GM12878 (cell line): ENCODE results near the gene PDE6G. TPM values are rescaled to one million over a fixed set of nuclear protein-coding genes. Genes with fewer than 3 reads are reported as not detected.

Experiments used
- ATAC-seq: fragments of 200-7000 bp; cut with Tn5 transposase; 3 replicates; pipeline ENCODE4 v1.9.1; 2020; ENCODE audit warnings: mild to moderate bottlenecking, moderate library complexity
- BruUV-seq: library from RNA; stranded (reverse); fragments of 400-500 nt; replicated peaks from 2 replicates; lab custom pipeline; 2021; lab: Mats Ljungman, UMichigan
- CTCF ChIA-PET: fragments of 300-600 bp; sonication (Branson Sonifier 250); formaldehyde crosslinking; extraction: SDS; loops from one replicate; lab custom pipeline; 2021; ENCODE audit warnings: inconsistent platforms; lab: Yijun Ruan, JAX
- POLR2A ChIA-PET: fragments of 350-600 bp; formaldehyde crosslinking; extraction: SDS; loops from one replicate; lab custom pipeline; 2021; ENCODE audit warnings: inconsistent platforms; lab: Charles Lee
- RAD21 ChIA-PET: fragments of 300-600 bp; sonication (Branson Sonifier 250); formaldehyde crosslinking; loops from one replicate; lab custom pipeline; 2023; ENCODE audit warnings: antibody characterized with exemption; ENCODE audit not compliant: unreplicated experiment; lab: Charles Lee
- SMC1A ChIA-PET: fragments of 300-600 bp; sonication (Branson Sonifier 250); formaldehyde crosslinking; loops from one replicate; lab custom pipeline; 2023; ENCODE audit not compliant: unreplicated experiment, uncharacterized antibody; lab: Charles Lee
- DNase-seq: peaks from one replicate; pipeline ENCODE4 v3.0.0-alpha.2; 2011; ENCODE audit warnings: low read depth, low spot score
- FAIRE-seq: peaks from 3 replicates; lab custom pipeline; 2011; peaks lifted over from hg19 to GRCh38; lab: Jason Lieb, UNC
- H2AFZ ChIP-seq: 2 replicates; pipeline ENCODE4 v1.6.0; 2011; ENCODE audit warnings: low read depth, low read length, control low read depth; ENCODE audit not compliant: control insufficient read depth
- H3K27ac ChIP-seq: 2 replicates; pipeline ENCODE4 v1.5.1; 2011; ENCODE audit warnings: control low read depth; ENCODE audit not compliant: control insufficient read depth, insufficient read depth
- H3K27me3 ChIP-seq, 2 experiments: replicated peaks in 1 of 2; 2 replicates each; pipeline versions ENCODE4 v1.6.0 to v1.6.1; 2011; ENCODE audit warnings: low read length in 1 of 2; ENCODE audit not compliant: control insufficient read depth in 2 of 2, insufficient read depth in 2 of 2
- H3K36me3 ChIP-seq, 2 experiments: 2 replicates each; pipeline ENCODE4 v1.5.1; 2011; ENCODE audit warnings: low read length in 1 of 2; ENCODE audit not compliant: control insufficient read depth in 2 of 2, insufficient read depth in 2 of 2
- H3K4me1 ChIP-seq: 2 replicates; pipeline ENCODE4 v1.6.1; 2011; ENCODE audit warnings: mild to moderate bottlenecking, low read length, moderate library complexity, mixed read lengths; ENCODE audit not compliant: control insufficient read depth, insufficient read depth
- H3K4me2 ChIP-seq: 2 replicates; pipeline ENCODE4 v1.6.0; 2011; ENCODE audit warnings: control low read depth; ENCODE audit not compliant: control insufficient read depth, insufficient read depth
- H3K4me3 ChIP-seq: fragments of 200-600 bp; sonication (generic); 2 replicates; pipeline ENCODE4 v1.5.1; 2016
- H3K79me2 ChIP-seq: 2 replicates; pipeline ENCODE4 v1.6.0; 2011; ENCODE audit warnings: low read length; ENCODE audit not compliant: control insufficient read depth, insufficient read depth
- H3K9ac ChIP-seq: 2 replicates; pipeline ENCODE4 v1.8.0; 2011; ENCODE audit warnings: low read length, control low read depth, mixed read lengths; ENCODE audit not compliant: control insufficient read depth, insufficient read depth
- H3K9me3 ChIP-seq: replicated peaks from 3 replicates; pipeline ENCODE4 v1.5.1; 2011; ENCODE audit warnings: mild to moderate bottlenecking, low read length; ENCODE audit not compliant: control insufficient read depth, insufficient read depth
- H4K20me1 ChIP-seq: 2 replicates; pipeline ENCODE4 v1.6.0; 2011; ENCODE audit not compliant: control insufficient read depth, insufficient read depth
- HDAC6 ChIP-seq: fragments of 200-600 bp; sonication (generic); IDR thresholded peaks from one replicate; pipeline ENCODE4 v1.8.0; 2017; ENCODE audit warnings: antibody characterized with exemption; ENCODE audit not compliant: unreplicated experiment
- POLR2A ChIP-seq: IDR thresholded peaks from 2 replicates; pipeline ENCODE4 v1.6.1; 2011; ENCODE audit warnings: low read depth, mild to moderate bottlenecking, low read length
- ZNF274 ChIP-seq: IDR thresholded peaks from one replicate; pipeline ENCODE4 v1.8.0; 2011; ENCODE audit not compliant: insufficient read length, insufficient read depth
- WGBS: methylation state at CpG from one replicate; pipeline ENCODE4 v1.1.6; 2016; ENCODE audit warnings: low lambda C conversion rate; ENCODE audit not compliant: insufficient replicate concordance, insufficient coverage; ENCODE audit errors: missing lambda C conversion rate; 5-methylcytosine and 5-hydroxymethylcytosine counted together
- in situ Hi-C: fragments of 300-500 bp; cut with MboI; formaldehyde crosslinking; loops from 9 replicates; pipeline ENCODE4 v1.14.3; 2018; ENCODE audit warnings: mixed read lengths
- intact Hi-C: fragments of 100-400 bp; cut with micrococcal nuclease; formaldehyde crosslinking; loops from one replicate; pipeline ENCODE4 v1.14.2; 2022; ENCODE audit not compliant: unreplicated experiment
- polyA plus RNA-seq, 11 experiments: library from polyadenylated mRNA; depleted of rRNA in 4 of 11; unstranded in 6 of 11; stranded (reverse) in 5 of 11; fragments of >200 nt; fragmentation: Nextera tagmentation in 4 of 11; fragmentation: Illumina TruSeq in 1 of 11; extraction: Ambion mirVana in 4 of 11; extraction: Trizol in 1 of 11; gene quantifications; 1 replicate in 1 of 11; 2 replicates in 10 of 11; pipeline versions ENCODE4 v1.2.1 to v1.2.3, GENCODE V29; 2011 to 2016; ENCODE audit warnings: inconsistent platforms in 2 of 11, missing spikeins in 2 of 11, low read depth in 1 of 11
- total RNA-seq, 4 experiments: library from RNA; depleted of rRNA in 3 of 4; stranded (reverse); fragments of >200 nt in 3 of 4; fragmentation: Illumina TruSeq in 1 of 4; extraction: Trizol in 1 of 4; gene quantifications; 2 replicates each; pipeline versions ENCODE4 v1.2.1 to v1.2.3, GENCODE V29; 2013 to 2021

PDE6G gene
- total and polyA plus RNA-seq, 10 of the 15 experiments (the other 5 are each of a cell fraction or from before 2014, with no cell fraction given): 0.55 to 12.1 (median 4.3) TPM

GRCh38 chr17:81697261-81698044 is 41.1 kb upstream of the PDE6G start:
- Histone ChIP-seq H3K36me3 (peaks cover 22 to 42% of the 10 kb centered on the region in 2 experiments; a peak in 3 of 4 replicates), H2AFZ (no peak overlapping the region), H3K4me2 (no peak overlapping the region), H4K20me1 (0 out of 2 replicates have a peak, but pooled peaks cover 3% of the 10 kb centered on the region), H3K27me3 (no peaks in the 10 kb centered on the region), H3K9ac (no peak overlapping the region), H3K4me3 (no peak overlapping the region), H3K27ac (no peak overlapping the region), H3K9me3 (no peaks in the 10 kb centered on the region), H3K4me1 (peaks cover 8% of the 10 kb centered on the region), H3K79me2 (peaks cover 14% of the 10 kb centered on the region)
- intact Hi-C loops: no loop called here
- TF ChIP-seq ZNF274: no peak
- ATAC-seq (no peak), DNase-seq (no peak), FAIRE-seq (no peak)
- ChIA-PET RAD21 (no interaction called here), SMC1A (no interaction called here), CTCF (no interaction called here), POLR2A (no interaction called here)
- in situ Hi-C loops: no loop called here
- BruUV-seq: no TSS peak
- WGBS: 90% methylated on average over 25 of the region's 25 CpGs

- Histone ChIP-seq H3K27me3 (no peaks in the 10 kb centered on the region), H3K27ac (no peak overlapping the region), H2AFZ (no peak overlapping the region), H3K4me3 (no peak overlapping the region), H3K79me2 (peaks cover 3% of the 10 kb centered on the region), H3K36me3 (peaks cover 20 to 51% of the 10 kb centered on the region in 2 experiments; a peak in 3 of 4 replicates), H4K20me1 (no peaks in the 10 kb centered on the region)
- ChIA-PET RAD21 (no interaction called here), POLR2A (no interaction called here), SMC1A (no interaction called here)
- BruUV-seq: no TSS peak
- in situ Hi-C loops: no loop called here
- intact Hi-C loops: no loop called here
- TF ChIP-seq POLR2A (0 out of 2 replicates have a peak, but pooled peaks have one; percentile 21), HDAC6 (no peak)
- TF ChIP-seq, all 136 proteins: peak for 1
- FAIRE-seq (no peak), DNase-seq (no peak), ATAC-seq (no peak)
- Histone ChIP-seq H3K9me3 (no peaks in the 10 kb centered on the region), H3K9ac (no peak overlapping the region), H3K4me1 (peaks cover 3% of the 10 kb centered on the region), H3K4me2 (no peak overlapping the region)
- CTCF ChIA-PET: no interaction called here
- WGBS: 98% methylated on average over 32 of the region's 40 CpGs
Measured at GRCh38 chr17:81696218-81696941, 40.0 kb upstream of the PDE6G start.
